SJCRH30 (cell line): ENCODE results near the gene ADAM33. TPM values are rescaled to one million over a fixed set of nuclear protein-coding genes. Genes with fewer than 3 reads are reported as not detected.
A peak's percentile ranks its signal among the peaks of the same experiment; 100 is the strongest.

Source experiments
- DNase-seq, 2 experiments: peaks; one replicate each; pipeline ENCODE4 v3.0.0-alpha.2; 2015 to 2020
- H3K27ac ChIP-seq: fragments of 250-450 bp; sonication (Bioruptor Pico); 2 replicates; pipeline ENCODE4 v1.5.1; 2020; ENCODE audit warnings: mild to moderate bottlenecking, moderate library complexity
- H3K27me3 ChIP-seq: fragments of 250-450 bp; sonication (Bioruptor Pico); 2 replicates; pipeline ENCODE4 v1.5.1; 2020; ENCODE audit warnings: mild to moderate bottlenecking, moderate library complexity
- H3K36me3 ChIP-seq: fragments of 250-450 bp; sonication (Bioruptor Pico); 2 replicates; pipeline ENCODE4 v1.5.1; 2020; ENCODE audit warnings: mild to moderate bottlenecking, moderate library complexity
- H3K4me1 ChIP-seq: fragments of 250-450 bp; sonication (Bioruptor Pico); 2 replicates; pipeline ENCODE4 v1.5.1; 2020; ENCODE audit warnings: mild to moderate bottlenecking, moderate library complexity
- H3K4me3 ChIP-seq: fragments of 250-450 bp; sonication (Bioruptor Pico); 2 replicates; pipeline ENCODE4 v1.5.1; 2020; ENCODE audit warnings: mild to moderate bottlenecking, moderate library complexity
- H3K9me3 ChIP-seq: fragments of 250-450 bp; sonication (Bioruptor Pico); replicated peaks from 2 replicates; pipeline ENCODE4 v1.5.1; 2020; ENCODE audit warnings: mild to moderate bottlenecking, moderate library complexity
- total RNA-seq: library from RNA; depleted of rRNA; stranded (reverse); fragments of >200 nt; shearing (Covaris generic); gene quantifications from 2 replicates; pipeline ENCODE4 v1.2.3, GENCODE V29; 2014; rRNA removed

Gene ADAM33, protein sequence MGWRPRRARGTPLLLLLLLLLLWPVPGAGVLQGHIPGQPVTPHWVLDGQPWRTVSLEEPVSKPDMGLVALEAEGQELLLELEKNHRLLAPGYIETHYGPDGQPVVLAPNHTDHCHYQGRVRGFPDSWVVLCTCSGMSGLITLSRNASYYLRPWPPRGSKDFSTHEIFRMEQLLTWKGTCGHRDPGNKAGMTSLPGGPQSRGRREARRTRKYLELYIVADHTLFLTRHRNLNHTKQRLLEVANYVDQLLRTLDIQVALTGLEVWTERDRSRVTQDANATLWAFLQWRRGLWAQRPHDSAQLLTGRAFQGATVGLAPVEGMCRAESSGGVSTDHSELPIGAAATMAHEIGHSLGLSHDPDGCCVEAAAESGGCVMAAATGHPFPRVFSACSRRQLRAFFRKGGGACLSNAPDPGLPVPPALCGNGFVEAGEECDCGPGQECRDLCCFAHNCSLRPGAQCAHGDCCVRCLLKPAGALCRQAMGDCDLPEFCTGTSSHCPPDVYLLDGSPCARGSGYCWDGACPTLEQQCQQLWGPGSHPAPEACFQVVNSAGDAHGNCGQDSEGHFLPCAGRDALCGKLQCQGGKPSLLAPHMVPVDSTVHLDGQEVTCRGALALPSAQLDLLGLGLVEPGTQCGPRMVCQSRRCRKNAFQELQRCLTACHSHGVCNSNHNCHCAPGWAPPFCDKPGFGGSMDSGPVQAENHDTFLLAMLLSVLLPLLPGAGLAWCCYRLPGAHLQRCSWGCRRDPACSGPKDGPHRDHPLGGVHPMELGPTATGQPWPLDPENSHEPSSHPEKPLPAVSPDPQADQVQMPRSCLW
- total RNA-seq, result not detected in 2 replicates

DNA sequence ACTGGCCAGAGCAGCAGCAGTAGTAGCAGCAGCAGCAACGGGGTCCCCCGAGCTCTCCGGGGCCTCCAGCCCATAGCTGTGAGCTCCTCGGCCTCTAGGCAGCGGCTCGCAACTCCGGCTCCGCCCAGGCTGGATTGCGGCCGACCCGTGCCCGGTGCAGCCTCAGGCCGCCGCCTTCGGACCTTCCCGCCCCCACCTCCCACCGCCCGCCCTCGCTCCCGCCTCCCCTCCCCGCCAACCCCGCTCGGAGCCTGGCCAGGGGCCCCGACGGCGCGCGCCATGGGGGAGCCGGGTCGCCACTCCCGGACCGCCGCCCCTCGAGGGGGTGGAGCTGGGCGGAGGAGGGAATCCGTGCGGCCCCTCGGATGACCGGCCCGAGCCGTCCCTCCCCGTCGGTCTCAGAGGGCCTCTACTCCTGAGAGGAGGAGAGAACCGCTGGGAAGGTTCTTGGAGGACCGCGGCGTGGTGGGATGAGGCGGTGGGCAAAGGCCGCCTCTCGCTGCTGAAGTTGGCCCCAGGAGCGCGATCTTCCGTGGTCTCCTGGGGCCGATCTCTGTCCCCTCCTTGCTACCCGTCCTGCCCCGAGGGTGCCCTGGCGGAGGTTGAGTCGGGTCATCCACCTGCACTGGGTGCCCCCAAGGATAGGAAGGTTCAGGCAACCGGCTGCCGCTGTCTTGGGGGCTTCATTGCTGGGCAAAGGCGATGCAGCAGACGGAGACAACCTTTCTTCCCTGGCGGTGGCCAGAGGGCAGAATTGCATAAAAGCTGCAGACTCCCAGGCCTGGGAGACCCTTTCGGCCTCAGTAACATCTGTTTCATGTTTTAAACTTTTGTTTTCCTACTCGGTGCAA, at the start of gene ADAM33:
ADAM33 (minus strand) TSS at position 80 of the 851 bp plus-strand sequence; CDS start at position 74, 6 bp downstream.
- Histone ChIP-seq H3K36me3 (no peaks in the 10 kb centered on the region), H3K27ac (no peak within 1 kb of the TSS)

DNA sequence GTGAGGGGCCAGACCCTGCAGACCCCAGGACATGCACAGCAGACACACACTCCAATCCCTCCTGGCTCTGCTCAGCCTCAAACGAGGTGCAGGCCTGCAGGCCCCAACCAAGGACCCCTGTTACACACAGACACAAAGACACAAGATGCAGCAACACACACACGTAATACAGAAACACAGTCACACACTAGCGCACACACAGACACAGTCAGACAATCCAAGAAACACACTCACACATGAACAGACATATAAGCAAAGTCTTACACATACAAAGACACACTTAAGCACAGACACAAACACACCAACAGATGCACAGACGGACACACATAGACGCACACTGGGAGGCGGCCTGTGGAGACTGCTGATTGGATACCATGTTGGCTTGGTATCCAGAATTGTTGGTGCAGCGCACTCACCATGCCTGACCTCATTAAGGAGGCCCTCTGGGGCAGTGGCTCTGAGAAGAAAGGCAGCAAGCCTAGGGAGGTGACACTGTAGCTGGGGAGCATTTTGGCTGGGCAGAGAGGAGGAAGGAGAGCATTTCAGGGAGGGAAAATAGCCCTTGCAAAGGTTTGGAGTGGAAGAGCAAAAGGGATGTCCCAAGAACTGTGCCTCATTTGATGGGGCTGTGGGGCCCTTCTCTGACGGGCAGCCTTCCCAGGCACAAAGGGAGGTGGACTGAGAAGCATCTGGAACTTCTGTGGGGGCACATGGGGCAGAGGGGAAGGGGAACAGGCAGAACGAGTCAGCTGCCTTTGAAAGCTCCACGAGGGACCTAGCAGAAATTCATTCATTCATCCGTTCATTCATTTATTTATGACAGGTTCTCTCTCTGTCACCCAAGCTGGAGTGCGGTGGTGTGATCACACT, 49.2 kb upstream of the ADAM33 start:
- Histone ChIP-seq H3K36me3 (no peaks in the 10 kb centered on the region), H3K4me1 (peaks cover 4% of the 10 kb centered on the region; the same call in 1 of the 2 replicates), H3K4me3 (no peak overlapping the region), H3K27ac (no peak overlapping the region), H3K27me3 (no peaks in the 10 kb centered on the region), H3K9me3 (no peaks in the 10 kb centered on the region)
- no peak for DNase-seq

More for the DNA sequence above, at the start of gene ADAM33:
- H3K4me3 ChIP-seq, result no peak within 1 kb of the TSS
- H3K27me3 ChIP-seq, result no peaks in the 10 kb centered on the region
- H3K4me1 ChIP-seq, result peaks cover 16% of the 10 kb centered on the region
- no peaks in the 10 kb centered on the region for H3K9me3 ChIP-seq
- no peak for DNase-seq

DNA sequence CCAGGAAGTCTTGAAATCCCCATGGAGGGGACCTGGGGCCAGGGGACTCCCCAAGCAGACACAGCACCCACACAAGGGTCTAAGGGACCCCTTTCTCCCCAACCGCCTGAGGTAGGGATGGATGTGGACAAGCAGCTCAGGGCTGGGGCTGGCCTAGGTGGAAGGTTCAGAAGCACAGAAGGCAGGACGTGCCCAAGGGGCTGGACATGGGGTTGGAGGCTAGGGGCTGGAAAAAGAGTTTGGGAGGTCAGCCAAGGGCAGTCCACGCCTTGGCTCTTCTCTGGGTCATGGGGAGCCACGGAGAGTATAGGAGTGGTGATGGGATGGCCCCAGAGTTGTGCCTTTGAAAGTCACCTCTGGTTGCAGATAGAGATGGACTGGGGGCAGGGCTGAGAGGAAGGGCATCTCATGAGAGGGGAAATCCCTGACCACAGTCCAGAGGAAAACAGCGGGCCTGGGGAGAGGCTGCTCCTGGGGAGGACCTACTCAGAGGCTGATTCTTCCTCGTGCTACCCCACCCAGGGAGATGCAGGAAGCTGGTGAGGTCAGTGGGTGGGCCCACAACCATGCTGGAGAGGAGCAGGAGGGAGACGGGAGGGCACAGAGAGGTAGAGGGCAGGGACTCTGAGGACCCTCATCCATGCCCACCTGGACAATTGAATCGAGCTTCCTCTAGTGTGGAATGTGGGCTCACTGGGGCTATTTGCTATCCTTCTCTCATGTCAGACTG, 48.2 kb upstream of the ADAM33 start:
- Histone ChIP-seq H3K4me3 (no peak overlapping the region), H3K9me3 (no peaks in the 10 kb centered on the region), H3K4me1 (peaks cover 4% of the 10 kb centered on the region; the same call in 1 of the 2 replicates), H3K27ac (no peak overlapping the region), H3K27me3 (no peaks in the 10 kb centered on the region), H3K36me3 (no peaks in the 10 kb centered on the region)
- DNase-seq, result no peak

DNA sequence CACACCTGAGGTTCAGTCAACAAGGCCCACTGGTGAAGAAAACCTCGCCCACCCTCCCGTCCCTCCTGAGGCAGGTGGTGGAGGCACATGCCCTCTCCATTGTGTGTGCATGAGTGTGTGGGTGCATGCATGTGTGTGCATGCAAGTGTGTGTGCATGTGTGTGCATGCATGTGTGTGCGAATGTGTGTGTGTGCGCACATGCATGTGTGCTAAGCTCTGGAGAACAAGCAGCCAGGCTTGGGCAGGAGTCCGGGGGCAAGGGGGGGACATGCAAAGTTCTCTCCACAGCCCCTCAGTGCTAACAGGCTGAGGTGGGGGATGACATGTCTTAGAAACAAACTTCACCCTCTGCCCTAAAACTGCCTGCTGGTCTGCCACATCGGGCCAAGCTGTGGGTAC, 47.6 kb upstream of the ADAM33 start:
- Histone ChIP-seq H3K27me3 (no peaks in the 10 kb centered on the region), H3K9me3 (no peaks in the 10 kb centered on the region), H3K4me3 (no peak overlapping the region), H3K36me3 (no peaks in the 10 kb centered on the region), H3K4me1 (peaks cover 4% of the 10 kb centered on the region; the same call in 1 of the 2 replicates), H3K27ac (no peak overlapping the region)
- DNase-seq, result no peak

DNA sequence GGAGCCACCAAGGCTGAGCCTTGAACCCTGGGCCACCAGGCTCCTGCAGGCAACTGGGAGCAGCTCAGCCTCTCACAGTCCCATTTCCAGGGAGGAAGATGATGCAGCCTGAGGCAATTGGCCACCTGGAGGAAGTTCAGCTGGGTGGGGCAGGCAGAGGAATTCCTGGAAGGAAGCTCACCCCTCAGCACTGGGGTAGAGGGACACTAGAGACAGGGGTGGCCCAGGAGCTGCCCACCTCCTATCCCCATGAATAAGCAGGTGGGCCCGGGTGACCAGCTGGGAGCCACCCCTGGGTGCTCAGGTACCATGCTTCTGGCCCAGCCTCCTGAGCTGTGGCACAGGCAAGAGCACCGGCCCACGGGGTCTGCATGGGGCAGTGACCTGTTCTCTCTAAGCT, 47.1 kb upstream of the ADAM33 start:
- Histone ChIP-seq H3K9me3 (no peaks in the 10 kb centered on the region), H3K27me3 (no peaks in the 10 kb centered on the region), H3K27ac (no peak overlapping the region), H3K4me3 (no peak overlapping the region), H3K36me3 (no peaks in the 10 kb centered on the region), H3K4me1 (peaks cover 4% of the 10 kb centered on the region; the same call in 1 of the 2 replicates)
- DNase-seq, result no peak

DNA sequence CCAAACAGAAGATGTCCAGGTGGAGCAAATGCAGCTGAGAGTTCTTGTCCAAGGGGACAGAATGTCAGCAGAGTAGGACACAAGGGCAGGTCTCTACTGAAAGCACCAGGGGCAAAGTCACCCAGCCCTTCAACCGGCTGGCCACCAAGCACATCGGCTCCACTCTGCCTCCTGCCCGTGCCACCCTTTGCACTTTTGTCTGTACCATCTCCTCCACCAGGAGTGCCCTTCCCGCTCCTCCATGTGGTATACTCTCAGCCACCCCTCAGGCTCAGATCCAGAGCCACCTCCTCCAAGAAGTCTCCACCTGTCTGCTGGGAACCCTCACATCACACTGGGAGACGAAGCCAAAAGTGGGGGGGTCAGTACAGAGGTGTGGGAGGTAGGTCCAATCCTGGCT, 46.5 kb upstream of the ADAM33 start:
- no peaks in the 10 kb centered on the region for H3K36me3 ChIP-seq
- H3K27ac ChIP-seq, result no peak overlapping the region
- DNase-seq, result no peak
- peaks cover 4% of the 10 kb centered on the region; the same call in 1 of the 2 replicates for H3K4me1 ChIP-seq
- no peaks in the 10 kb centered on the region; the same call in 1 of the 2 replicates for H3K27me3 ChIP-seq
- no peak overlapping the region for H3K4me3 ChIP-seq
- H3K9me3 ChIP-seq, result no peaks in the 10 kb centered on the region

DNA sequence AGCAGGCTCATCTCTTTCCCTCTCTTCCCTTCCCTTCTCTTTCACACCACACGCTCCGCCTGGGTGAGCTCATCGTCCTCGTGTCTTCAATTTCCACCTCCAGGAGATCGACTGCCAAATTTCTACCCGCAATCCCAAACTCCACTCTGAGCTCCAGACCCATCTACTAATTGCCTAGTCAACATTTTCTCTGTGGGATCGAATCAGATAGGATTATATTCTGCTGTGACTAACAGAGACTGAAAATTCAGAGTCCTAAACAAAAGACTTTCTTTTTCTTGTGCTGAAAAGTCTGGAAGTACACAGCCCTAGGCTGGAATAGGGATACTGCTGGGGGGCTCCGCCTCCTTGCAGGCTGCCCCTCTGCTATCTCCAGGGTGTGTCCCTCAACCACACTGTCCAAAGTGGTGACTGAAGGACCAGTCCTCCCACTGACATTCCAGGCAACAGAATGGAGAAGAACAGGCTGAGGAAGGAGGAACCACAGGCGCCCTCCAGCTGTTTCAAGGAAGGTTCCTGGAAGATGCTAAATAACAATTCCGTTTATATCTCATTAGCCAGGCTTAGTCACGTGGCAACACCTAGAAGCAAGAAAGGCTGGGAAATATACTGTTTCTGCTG, 45.7 kb upstream of the ADAM33 start:
- peak in 1 of 2 experiments; percentile 28 for DNase-seq
- H3K9me3 ChIP-seq, result no peaks in the 10 kb centered on the region
- H3K4me1 ChIP-seq, result peaks cover 4% of the 10 kb centered on the region; the same call in 1 of the 2 replicates
- H3K4me3 ChIP-seq, result 0 out of 2 replicates have a peak overlapping the region, but pooled peaks have one; percentile 0
- H3K36me3 ChIP-seq, result no peaks in the 10 kb centered on the region
- H3K27me3 ChIP-seq, result no peaks in the 10 kb centered on the region; the same call in 1 of the 2 replicates
- no peak overlapping the region for H3K27ac ChIP-seq

DNA sequence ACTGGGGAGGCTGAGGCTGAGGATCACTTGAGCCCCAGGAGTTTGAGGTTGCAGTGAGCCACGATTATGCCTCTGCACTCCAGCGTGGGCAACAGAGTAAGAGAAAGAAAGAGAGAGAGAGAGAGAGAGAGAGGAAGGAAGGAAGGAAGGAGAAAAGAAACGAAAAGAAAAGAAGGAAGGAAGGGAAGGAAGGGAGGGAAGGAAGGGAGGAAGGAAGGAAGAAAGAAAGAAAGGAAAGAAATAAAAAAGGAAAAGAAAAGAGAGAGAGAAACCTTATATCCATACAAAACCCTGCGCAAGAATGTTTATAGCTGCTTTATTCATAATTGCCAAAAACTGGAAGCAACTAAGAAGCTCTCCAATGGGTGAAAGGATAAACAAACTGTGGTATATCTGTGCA, 42.5 kb upstream of the ADAM33 start:
- H3K27me3 ChIP-seq, result no peaks in the 10 kb centered on the region; the same call in 1 of the 2 replicates
- H3K4me1 ChIP-seq, result peaks cover 4% of the 10 kb centered on the region; the same call in 1 of the 2 replicates

DNA sequence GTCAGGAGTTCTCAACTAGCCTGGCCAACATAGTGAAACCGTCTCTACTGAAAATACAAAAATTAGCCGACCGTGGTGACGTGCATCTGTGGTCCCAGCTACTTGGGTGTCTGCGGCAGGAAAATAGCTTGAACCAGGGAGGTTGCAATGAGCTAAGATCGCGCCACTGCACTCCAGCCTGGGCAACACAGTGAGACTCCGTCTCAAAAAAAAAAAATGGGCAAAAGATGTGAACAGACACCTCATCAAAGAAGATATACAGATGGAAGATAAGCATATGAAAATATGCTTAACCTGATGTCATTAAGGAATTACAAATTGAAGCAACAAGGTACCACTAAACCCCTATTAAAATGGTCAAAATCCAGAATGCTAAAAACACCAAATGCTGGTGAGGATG, 41.5 kb upstream of the ADAM33 start:
- H3K27me3 ChIP-seq, result no peaks in the 10 kb centered on the region; the same call in 1 of the 2 replicates
- no peak overlapping the region for H3K27ac ChIP-seq
- peaks cover 4% of the 10 kb centered on the region; the same call in 1 of the 2 replicates for H3K4me1 ChIP-seq
- no peak overlapping the region for H3K4me3 ChIP-seq
- DNase-seq, result no peak
- H3K9me3 ChIP-seq, result no peaks in the 10 kb centered on the region
- H3K36me3 ChIP-seq, result no peaks in the 10 kb centered on the region

More for the DNA sequence above, 42.5 kb upstream of the ADAM33 start:
- Histone ChIP-seq H3K27ac (no peak overlapping the region), H3K36me3 (no peaks in the 10 kb centered on the region), H3K4me3 (no peak overlapping the region), H3K9me3 (no peaks in the 10 kb centered on the region)
- no peak for DNase-seq

DNA sequence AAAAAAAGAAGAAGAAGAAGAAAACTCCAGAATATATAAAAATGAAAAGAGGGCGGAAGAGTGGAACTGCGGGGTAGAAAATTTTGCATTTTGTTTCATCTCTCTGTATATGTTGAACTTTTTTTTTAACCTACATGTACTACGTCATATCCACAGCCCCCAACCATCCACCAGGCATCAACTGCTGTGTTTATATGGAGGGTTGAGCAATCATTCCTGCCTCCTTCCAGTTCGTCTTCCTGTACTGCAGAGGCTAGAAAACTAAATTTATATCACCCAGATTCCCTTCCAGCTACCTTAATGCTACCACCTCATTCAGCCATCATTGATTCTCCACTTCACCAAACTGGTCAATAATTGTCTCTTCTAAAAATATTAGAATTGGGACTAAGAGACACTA, 40.1 kb upstream of the ADAM33 start:
- no peak overlapping the region for H3K27ac ChIP-seq
- no peaks in the 10 kb centered on the region for H3K36me3 ChIP-seq
- H3K4me3 ChIP-seq, result no peak overlapping the region
- H3K27me3 ChIP-seq, result no peaks in the 10 kb centered on the region; the same call in 1 of the 2 replicates
- DNase-seq, result no peak
- no peaks in the 10 kb centered on the region for H3K4me1 ChIP-seq
- H3K9me3 ChIP-seq, result no peaks in the 10 kb centered on the region

DNA sequence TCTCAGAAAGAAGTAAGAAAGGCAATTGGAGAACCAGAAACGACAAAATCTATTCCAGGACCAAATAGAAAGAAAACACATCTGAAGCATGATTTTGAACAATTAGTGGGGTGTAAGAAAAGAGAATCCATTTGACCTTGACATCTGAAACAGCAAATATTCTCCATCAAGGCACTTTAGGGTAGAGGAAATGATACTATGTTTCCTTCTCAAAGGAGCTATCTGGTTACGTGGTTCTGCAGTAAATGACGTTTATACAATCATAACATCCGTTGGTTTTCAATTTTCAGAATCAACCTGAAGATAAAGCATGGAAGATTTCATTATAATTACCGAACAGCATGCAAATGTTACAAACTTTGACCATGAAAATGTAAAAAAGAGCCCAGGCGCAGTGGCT, 38.8 kb upstream of the ADAM33 start:
- Histone ChIP-seq H3K27ac (no peak overlapping the region), H3K27me3 (no peaks in the 10 kb centered on the region; the same call in 1 of the 2 replicates), H3K9me3 (no peaks in the 10 kb centered on the region), H3K4me3 (no peak overlapping the region), H3K4me1 (no peaks in the 10 kb centered on the region), H3K36me3 (no peaks in the 10 kb centered on the region)
- DNase-seq, result no peak

DNA sequence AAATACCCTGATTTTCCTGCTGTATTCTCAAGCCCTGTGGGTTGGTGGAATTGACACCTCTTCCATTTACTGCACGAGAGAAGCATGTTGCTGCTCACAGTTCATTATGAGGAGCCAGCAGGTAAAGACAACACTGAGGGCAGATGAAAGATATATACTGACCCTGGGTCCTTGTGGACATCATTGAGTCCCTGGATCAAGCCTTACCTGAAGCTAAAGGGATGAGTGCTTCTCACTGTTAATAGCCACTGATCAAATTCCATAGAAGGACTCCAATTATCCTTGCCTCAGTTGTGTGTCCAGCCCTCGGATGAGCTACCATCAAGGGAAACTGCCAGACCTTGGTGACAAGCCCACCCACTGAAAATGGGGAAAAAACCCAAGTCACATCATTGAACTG, 38.3 kb upstream of the ADAM33 start:
- Histone ChIP-seq H3K4me1 (no peaks in the 10 kb centered on the region), H3K9me3 (no peaks in the 10 kb centered on the region), H3K36me3 (no peaks in the 10 kb centered on the region), H3K4me3 (no peak overlapping the region), H3K27me3 (no peaks in the 10 kb centered on the region; the same call in 1 of the 2 replicates), H3K27ac (no peak overlapping the region)
- DNase-seq, result no peak
